ENCODE results near the gene UCMA.

Gene UCMA

GRCh38 chr10:13263591-13263990, 29.4 kb upstream of the UCMA start:
- Histone ChIP-seq H3K27me3 (ENCODE audit: insufficient read depth, low read depth) (no peaks in the 10 kb centered on the region), H3K4me2 (no peak overlapping the region), H3K79me2 (ENCODE audit: insufficient read depth, low read depth) (no peaks in the 10 kb centered on the region), H3K4me1 (ENCODE audit: low read depth, poor library complexity, severe bottlenecking) (no peaks in the 10 kb centered on the region), H3K4me3 (IDR thresholded peaks at IDR 0.05; ENCODE audit: insufficient read depth, low read depth, low read length) (no peak overlapping the region), H3K9ac (no peak overlapping the region), H3K36me3 (ENCODE audit: insufficient read depth) (no peaks in the 10 kb centered on the region), H4K20me1 (ENCODE audit: insufficient read depth) (no peaks in the 10 kb centered on the region), H3K27ac (no peak overlapping the region), H2AFZ (ENCODE audit: low read depth) (no peak overlapping the region)
- TF ChIP-seq CTCF (conservative IDR thresholded peaks at IDR 0.05; ENCODE audit: low read depth, low read length), result no peak

GRCh38 chr10:13262433-13262832, 28.3 kb upstream of the UCMA start:
- no peak overlapping the region for H3K4me3 ChIP-seq (IDR thresholded peaks at IDR 0.05; ENCODE audit: insufficient read depth, low read depth, low read length)
- no peak overlapping the region for H2AFZ ChIP-seq (ENCODE audit: low read depth)
- H3K4me2 ChIP-seq, result no peak overlapping the region
- no peaks in the 10 kb centered on the region for H3K27me3 ChIP-seq (ENCODE audit: insufficient read depth, low read depth)
- H3K9ac ChIP-seq, result no peak overlapping the region
- H3K79me2 ChIP-seq (ENCODE audit: insufficient read depth, low read depth), result no peaks in the 10 kb centered on the region
- no peak for TF ChIP-seq CTCF (conservative IDR thresholded peaks at IDR 0.05; ENCODE audit: low read depth, low read length)
- H3K4me1 ChIP-seq (ENCODE audit: low read depth, poor library complexity, severe bottlenecking), result no peaks in the 10 kb centered on the region
- no peaks in the 10 kb centered on the region for H4K20me1 ChIP-seq (ENCODE audit: insufficient read depth)
- H3K27ac ChIP-seq, result no peak overlapping the region
- H3K36me3 ChIP-seq (ENCODE audit: insufficient read depth), result no peaks in the 10 kb centered on the region

GRCh38 chr10:13257621-13258140, 23.5 kb upstream of the UCMA start:
- no peaks in the 10 kb centered on the region for H3K4me1 ChIP-seq (ENCODE audit: low read depth, poor library complexity, severe bottlenecking)
- no peaks in the 10 kb centered on the region for H3K36me3 ChIP-seq (ENCODE audit: insufficient read depth)
- no peak overlapping the region for H3K4me3 ChIP-seq (IDR thresholded peaks at IDR 0.05; ENCODE audit: insufficient read depth, low read depth, low read length)
- no peaks in the 10 kb centered on the region for H3K27me3 ChIP-seq (ENCODE audit: insufficient read depth, low read depth)
- H4K20me1 ChIP-seq (ENCODE audit: insufficient read depth), result no peaks in the 10 kb centered on the region
- no peak overlapping the region for H3K27ac ChIP-seq
- H2AFZ ChIP-seq (ENCODE audit: low read depth), result no peak overlapping the region
- H3K9ac ChIP-seq, result no peak overlapping the region
- no peak for TF ChIP-seq CTCF (conservative IDR thresholded peaks at IDR 0.05; ENCODE audit: low read depth, low read length)
- H3K4me2 ChIP-seq, result no peak overlapping the region
- H3K79me2 ChIP-seq (ENCODE audit: insufficient read depth, low read depth), result no peaks in the 10 kb centered on the region

GRCh38 chr10:13256627-13257026, 22.5 kb upstream of the UCMA start:
- no peaks in the 10 kb centered on the region for H3K36me3 ChIP-seq (ENCODE audit: insufficient read depth)
- H3K4me1 ChIP-seq (ENCODE audit: low read depth, poor library complexity, severe bottlenecking), result no peaks in the 10 kb centered on the region
- H3K9ac ChIP-seq, result no peak overlapping the region
- TF ChIP-seq CTCF (conservative IDR thresholded peaks at IDR 0.05; ENCODE audit: low read depth, low read length), result no peak
- H4K20me1 ChIP-seq (ENCODE audit: insufficient read depth), result no peaks in the 10 kb centered on the region
- H3K79me2 ChIP-seq (ENCODE audit: insufficient read depth, low read depth), result no peaks in the 10 kb centered on the region
- H2AFZ ChIP-seq (ENCODE audit: low read depth), result no peak overlapping the region
- H3K27ac ChIP-seq, result no peak overlapping the region
- no peak overlapping the region for H3K4me2 ChIP-seq
- H3K27me3 ChIP-seq (ENCODE audit: insufficient read depth, low read depth), result no peaks in the 10 kb centered on the region
- H3K4me3 ChIP-seq (IDR thresholded peaks at IDR 0.05; ENCODE audit: insufficient read depth, low read depth, low read length), result no peak overlapping the region

Measured in KMS-11 (cell line).